RWPE2 (cell line): Measurements from ENCODE around the gene PNPLA1.

Source experiments
- ATAC-seq: fragments of 200-7000 bp; cut with Tn5 transposase; 3 replicates; pipeline ENCODE4 v1.9.1; 2021; ENCODE audit warnings: low read depth
- DNase-seq: peaks from one replicate; pipeline ENCODE4 v3.0.0-alpha.2; 2020; ENCODE audit warnings: low spot score
- H3K27ac ChIP-seq: fragments of 450-650 bp; 2 replicates; pipeline ENCODE4 v1.5.1; 2017; ENCODE audit warnings: mild to moderate bottlenecking; ENCODE audit not compliant: poor library complexity, severe bottlenecking
- H3K27me3 ChIP-seq: fragments of 250-450 bp; sonication (Bioruptor Pico); 2 replicates; pipeline ENCODE4 v1.5.1; 2021; ENCODE audit warnings: mild to moderate bottlenecking, moderate library complexity; ENCODE audit not compliant: insufficient read depth, poor library complexity, severe bottlenecking
- H3K36me3 ChIP-seq: fragments of 250-450 bp; sonication (Bioruptor Pico); 2 replicates; pipeline ENCODE4 v1.5.1; 2020; ENCODE audit warnings: low read depth, mild to moderate bottlenecking, moderate library complexity
- H3K4me1 ChIP-seq: fragments of 250-450 bp; sonication (Bioruptor Pico); 2 replicates; pipeline ENCODE4 v1.5.1; 2021; ENCODE audit warnings: mild to moderate bottlenecking, moderate library complexity; ENCODE audit not compliant: insufficient read depth, poor library complexity, severe bottlenecking
- H3K4me3 ChIP-seq: fragments of 250-450 bp; sonication (Bioruptor Pico); 2 replicates; pipeline ENCODE4 v1.5.1; 2021; ENCODE audit warnings: mild to moderate bottlenecking, moderate library complexity; ENCODE audit not compliant: severe bottlenecking
- H3K9me3 ChIP-seq: fragments of 250-450 bp; sonication (Bioruptor Pico); 2 replicates; pipeline ENCODE4 v1.5.1; 2021; ENCODE audit warnings: mild to moderate bottlenecking, moderate library complexity; ENCODE audit not compliant: severe bottlenecking
- CTCF ChIP-seq: fragments of 450-650 bp; IDR thresholded peaks from one replicate; pipeline ENCODE4 v1.5.1; 2017; ENCODE audit warnings: mild to moderate bottlenecking, moderate library complexity; ENCODE audit not compliant: poor library complexity, severe bottlenecking

Gene PNPLA1

GRCh38 chr6:36273802-36274514 is 4.1 kb downstream of the PNPLA1 start:
- H3K27me3 ChIP-seq, result no peaks in the 10 kb centered on the region
- no peak for TF ChIP-seq CTCF
- no peaks in the 10 kb centered on the region for H3K4me1 ChIP-seq
- no peak overlapping the region for H3K27ac ChIP-seq
- H3K9me3 ChIP-seq, result no peaks in the 10 kb centered on the region
- DNase-seq, result no peak
- no peaks in the 10 kb centered on the region for H3K36me3 ChIP-seq
- no peak for ATAC-seq
- H3K4me3 ChIP-seq, result no peak overlapping the region

GRCh38 chr6:36276581-36277536 is 7.0 kb downstream of the PNPLA1 start:
- no peaks in the 10 kb centered on the region for H3K36me3 ChIP-seq
- no peak for TF ChIP-seq CTCF
- ATAC-seq (no peak), DNase-seq (no peak)
- no peaks in the 10 kb centered on the region for H3K9me3 ChIP-seq
- H3K27ac ChIP-seq, result no peak overlapping the region
- H3K4me3 ChIP-seq, result no peak overlapping the region
- H3K27me3 ChIP-seq, result no peaks in the 10 kb centered on the region
- H3K4me1 ChIP-seq, result no peaks in the 10 kb centered on the region

GRCh38 chr6:36277946-36278470 is 8.1 kb downstream of the PNPLA1 start:
- peaks cover 3% of the 10 kb centered on the region for H3K27me3 ChIP-seq
- H3K36me3 ChIP-seq, result no peaks in the 10 kb centered on the region
- TF ChIP-seq CTCF, result no peak
- no peaks in the 10 kb centered on the region for H3K4me1 ChIP-seq
- ATAC-seq (no peak), DNase-seq (no peak)
- H3K4me3 ChIP-seq, result no peak overlapping the region
- H3K9me3 ChIP-seq, result no peaks in the 10 kb centered on the region
- H3K27ac ChIP-seq, result no peak overlapping the region

- DNase-seq, result no peak
- Histone ChIP-seq H3K4me1 (no peaks in the 10 kb centered on the region), H3K27ac (no peak overlapping the region), H3K9me3 (no peaks in the 10 kb centered on the region), H3K4me3 (no peak overlapping the region), H3K36me3 (no peaks in the 10 kb centered on the region), H3K27me3 (peaks cover 3% of the 10 kb centered on the region)
- no peak for TF ChIP-seq CTCF
- ATAC-seq, result no peak
These were observed 10.6 kb downstream of the PNPLA1 start for GRCh38 chr6:36280467-36280866.
